Memory B cell (primary cell): Measurements from ENCODE around the gene TWF2.
A peak's percentile ranks its signal among the peaks of the same experiment; 100 is the strongest.

Experiments
- ATAC-seq: fragments of 150-1000 bp; cut with Tn5 transposase; 2 replicates; pipeline ENCODE4 v1.10.0; 2021; ENCODE audit warnings: low read depth, mild to moderate bottlenecking, moderate library complexity
- DNase-seq, 2 donors: peaks; one replicate each; pipeline ENCODE4 v3.0.0; 2022; ENCODE audit warnings: low spot score in 2 of 2
- H3K27ac Mint-ChIP-seq: one replicate; pipeline ENCODE4 v1.8.0; 2022; ENCODE audit warnings: mild to moderate bottlenecking, moderate library complexity, mixed read lengths
- H3K27me3 Mint-ChIP-seq: one replicate; pipeline ENCODE4 v1.8.0; 2022; ENCODE audit warnings: mixed read lengths
- H3K36me3 Mint-ChIP-seq: one replicate; pipeline ENCODE4 v1.8.0; 2022; ENCODE audit warnings: mild to moderate bottlenecking, mixed read lengths
- H3K4me1 Mint-ChIP-seq: one replicate; pipeline ENCODE4 v1.8.0; 2022; ENCODE audit warnings: mixed read lengths
- H3K4me3 Mint-ChIP-seq: one replicate; pipeline ENCODE4 v1.8.0; 2022; ENCODE audit warnings: mild to moderate bottlenecking, moderate library complexity, mixed read lengths
- H3K9me3 Mint-ChIP-seq: one replicate; pipeline ENCODE4 v1.8.0; 2022; ENCODE audit warnings: mixed read lengths

TWF2 gene

DNA sequence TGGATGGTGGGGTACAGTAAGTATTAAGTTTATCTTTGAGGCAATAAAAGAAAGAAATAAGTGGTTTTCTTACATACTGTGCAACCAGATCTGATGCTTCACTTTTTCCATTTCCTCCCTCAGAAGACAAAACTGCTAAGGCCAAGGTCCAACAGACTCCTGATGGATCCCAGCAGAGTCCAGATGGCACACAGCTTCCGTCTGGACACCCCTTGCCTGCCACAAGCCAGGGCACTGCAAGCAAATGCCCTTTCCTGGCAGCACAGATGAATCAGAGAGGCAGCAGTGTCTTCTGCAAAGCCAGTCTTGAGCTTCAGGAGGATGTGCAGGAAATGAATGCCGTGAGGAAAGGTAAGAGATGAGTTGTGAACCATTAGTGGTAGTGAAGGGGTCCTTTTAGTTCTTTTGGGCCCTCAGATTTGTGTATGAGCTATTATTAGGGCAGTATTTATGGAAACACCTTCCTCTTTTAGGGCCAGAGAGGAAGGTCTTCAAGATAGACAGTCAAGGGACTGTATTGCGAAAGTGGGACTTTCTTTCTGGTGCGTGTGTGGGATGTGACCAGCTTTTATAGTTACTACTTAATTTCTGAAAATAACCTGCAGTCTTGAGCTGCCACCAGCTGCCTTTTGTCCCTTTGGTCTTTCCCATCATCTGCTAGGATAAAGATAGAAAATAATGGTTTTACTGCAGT lies 36.4 kb downstream of the TWF2 start:
- ATAC-seq (no peak), DNase-seq (no peak)
- Mint-ChIP-seq H3K4me1 (peaks cover 22% of the 10 kb centered on the region), H3K4me3 (no peak overlapping the region), H3K9me3 (no peaks in the 10 kb centered on the region), H3K27ac (peak overlapping the region; percentile 7), H3K27me3 (no peaks in the 10 kb centered on the region), H3K36me3 (peaks cover 30% of the 10 kb centered on the region)

DNA sequence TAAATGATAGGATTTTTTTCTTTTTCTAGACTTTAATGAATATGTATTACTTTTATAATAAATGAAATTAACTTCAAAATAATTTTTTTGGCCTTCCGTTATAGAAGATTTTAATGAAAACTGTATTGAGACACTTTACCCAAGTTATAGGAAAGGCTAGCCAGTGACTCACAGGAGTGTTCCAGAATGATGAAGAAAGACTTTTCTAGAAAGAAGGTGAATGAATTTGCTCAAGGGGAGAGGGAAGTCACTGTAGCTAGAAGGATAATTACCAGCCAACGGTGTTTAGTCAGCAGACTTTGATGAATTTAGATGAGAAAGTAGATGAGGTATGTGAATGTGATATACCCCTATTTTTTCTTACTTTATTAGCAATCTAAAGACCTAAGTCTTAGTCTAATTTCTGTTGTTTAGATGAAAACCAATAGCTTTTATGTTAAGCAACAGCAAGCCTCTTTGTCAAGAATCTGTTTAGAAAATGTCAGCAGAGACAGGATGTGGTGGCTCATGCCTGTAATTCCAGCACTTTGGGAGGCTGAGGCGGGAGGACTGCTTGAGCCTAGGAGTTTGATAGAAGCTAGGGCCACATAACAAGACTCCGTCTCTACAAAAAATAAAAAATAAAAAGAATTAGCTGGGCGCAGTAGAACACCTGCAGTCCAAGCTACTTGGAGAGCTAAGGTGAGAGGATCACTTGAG lies 37.8 kb downstream of the TWF2 start:
- Mint-ChIP-seq H3K27ac (no peak overlapping the region), H3K4me1 (peaks cover 30% of the 10 kb centered on the region), H3K9me3 (no peaks in the 10 kb centered on the region), H3K27me3 (no peaks in the 10 kb centered on the region), H3K4me3 (no peak overlapping the region), H3K36me3 (peaks cover 22% of the 10 kb centered on the region)
- ATAC-seq (no peak), DNase-seq (no peak)

DNA sequence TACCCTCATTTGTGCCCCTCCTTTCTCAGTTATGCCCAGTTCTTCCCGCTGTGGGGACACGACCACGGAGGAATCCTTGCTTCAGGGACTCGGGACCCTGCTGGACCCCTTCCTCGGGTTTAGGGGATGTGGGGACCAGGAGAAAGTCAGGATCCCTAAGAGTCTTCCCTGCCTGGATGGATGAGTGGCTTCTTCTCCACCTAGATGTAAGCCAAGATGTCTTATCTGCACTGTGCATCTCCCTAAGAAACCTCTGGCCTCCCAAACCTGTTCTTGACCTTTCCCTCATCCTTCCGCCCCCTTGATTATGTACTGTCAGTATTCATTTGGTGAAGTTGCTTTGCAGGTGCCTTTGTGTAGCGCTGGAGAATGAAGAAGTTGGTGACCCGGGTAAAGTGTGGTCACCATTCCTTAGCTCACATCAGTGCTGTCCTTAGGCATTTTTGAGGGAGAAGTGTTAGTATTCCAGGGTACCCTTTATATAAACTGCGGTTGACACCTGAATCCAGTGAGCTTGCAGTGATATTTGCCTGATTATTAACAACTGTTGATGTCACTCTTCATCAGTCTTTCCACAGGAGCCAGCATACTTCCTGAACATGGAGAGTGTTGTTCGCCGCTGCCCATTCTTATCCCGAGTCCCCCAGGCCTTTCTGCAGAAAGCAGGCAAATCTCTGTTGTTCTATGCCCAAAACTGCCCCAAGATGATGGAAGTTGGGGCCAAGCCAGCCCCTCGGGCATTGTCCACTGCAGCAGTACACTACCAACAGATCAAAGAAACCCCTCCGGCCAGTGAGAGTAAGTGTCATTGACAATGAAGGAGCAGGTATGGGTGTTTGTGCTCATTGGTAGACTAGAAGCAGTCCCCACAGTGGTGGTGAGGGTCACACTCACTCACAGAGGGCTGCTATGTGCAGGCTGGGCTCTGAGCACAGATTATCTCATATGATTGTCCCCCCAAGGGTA lies 40.0 kb downstream of the TWF2 start:
- ATAC-seq (no peak), DNase-seq (no peak)
- H3K4me1 Mint-ChIP-seq: peaks cover 30% of the 10 kb centered on the region
- H3K27me3 Mint-ChIP-seq: no peaks in the 10 kb centered on the region
- peak overlapping the region; percentile 100 for H3K4me3 Mint-ChIP-seq
- no peaks in the 10 kb centered on the region for H3K9me3 Mint-ChIP-seq
- H3K36me3 Mint-ChIP-seq: peaks cover 9% of the 10 kb centered on the region
- H3K27ac Mint-ChIP-seq: peak overlapping the region; percentile 94

DNA sequence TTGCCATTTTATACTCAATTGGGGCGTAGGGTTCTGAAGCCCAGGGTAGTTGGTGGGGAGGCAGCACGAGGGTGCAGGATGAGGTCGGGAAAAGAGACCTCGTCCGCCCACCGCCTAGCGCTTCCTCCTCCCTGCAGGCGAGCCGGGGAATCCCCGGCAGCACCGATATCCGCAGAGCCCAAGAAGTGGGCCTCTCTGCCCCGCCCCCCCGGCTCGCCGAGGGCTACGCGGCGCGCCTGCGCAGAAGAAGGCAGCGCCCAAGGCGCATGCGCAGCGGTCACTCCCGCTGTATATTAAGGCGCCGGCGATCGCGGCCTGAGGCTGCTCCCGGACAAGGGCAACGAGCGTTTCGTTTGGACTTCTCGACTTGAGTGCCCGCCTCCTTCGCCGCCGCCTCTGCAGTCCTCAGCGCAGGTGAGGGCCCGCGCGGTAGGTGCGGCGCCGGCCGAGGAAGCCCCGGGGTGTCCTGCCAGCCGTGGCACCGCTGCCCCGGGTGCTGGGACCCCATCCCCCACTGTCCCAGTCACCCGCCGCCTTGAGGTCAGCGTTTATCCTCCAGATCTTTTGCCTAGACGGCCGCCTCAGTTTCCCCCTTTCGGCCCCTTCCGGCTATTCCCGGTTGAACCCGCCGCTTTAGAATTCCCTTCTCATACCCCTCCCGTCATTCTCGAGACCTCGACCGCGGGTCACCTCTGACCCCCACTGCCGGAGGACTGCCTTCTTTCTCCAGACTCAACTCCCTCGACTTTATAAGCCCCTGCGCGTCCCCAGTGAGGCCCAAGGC lies 40.9 kb downstream of the TWF2 start, which contains the start of gene ALAS1:
ALAS1 (plus strand) TSS at position 319 of the 784 bp plus-strand sequence. CDS start 1,082 bp downstream, outside the sequence.
- peak; percentile 96 for ATAC-seq
- Mint-ChIP-seq H3K9me3 (no peaks in the 10 kb centered on the region), H3K27ac (peak within 1 kb of the TSS; percentile 94), H3K4me3 (peak within 1 kb of the TSS; percentile 100), H3K36me3 (peaks cover 3% of the 10 kb centered on the region), H3K4me1 (peaks cover 30% of the 10 kb centered on the region), H3K27me3 (no peaks in the 10 kb centered on the region)
- peak; percentile 95 to 96 for DNase-seq

DNA sequence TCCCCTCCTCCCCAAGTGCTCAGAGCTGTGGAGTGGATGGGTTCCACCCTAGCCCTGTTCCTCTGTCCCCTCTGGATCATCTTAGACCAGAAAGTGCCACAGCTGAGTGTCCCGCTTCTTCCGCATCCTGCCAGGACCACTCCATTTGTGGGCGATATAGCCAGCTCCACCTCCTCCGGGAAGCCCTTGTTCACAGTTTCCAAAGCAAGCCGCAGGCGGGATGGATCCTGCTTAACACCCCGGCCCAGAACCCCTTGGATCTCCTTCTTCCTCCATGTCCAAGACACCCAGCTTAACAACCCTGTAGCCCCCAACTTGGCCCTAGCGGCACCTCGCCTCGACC lies 41.5 kb downstream of the TWF2 start:
- Mint-ChIP-seq H3K27me3 (no peaks in the 10 kb centered on the region), H3K9me3 (no peaks in the 10 kb centered on the region), H3K27ac (peak overlapping the region; percentile 94), H3K36me3 (peaks cover 3% of the 10 kb centered on the region), H3K4me1 (peaks cover 27% of the 10 kb centered on the region), H3K4me3 (peak overlapping the region; percentile 100)
- no peak for ATAC-seq
- no peak for DNase-seq

DNA sequence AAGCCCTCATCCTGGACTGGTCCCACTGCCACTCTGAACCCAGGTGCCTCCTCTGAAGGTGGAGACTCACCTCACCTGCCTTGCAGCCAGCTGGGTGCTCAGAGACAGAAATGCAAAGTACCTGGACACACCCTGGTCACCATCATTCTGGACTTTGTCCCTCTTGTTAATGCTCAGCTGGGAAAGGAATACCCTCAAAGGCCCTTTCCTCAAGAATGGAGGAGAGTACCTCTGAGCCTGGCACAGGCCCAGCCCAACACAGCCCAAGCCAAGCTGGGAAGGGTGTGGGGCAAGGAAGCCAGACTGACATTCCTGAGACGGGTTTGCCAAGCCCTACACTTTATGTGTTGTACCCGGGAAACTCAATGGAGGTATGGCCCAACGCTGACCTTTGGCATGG lies 42.0 kb downstream of the TWF2 start:
- H3K27me3 Mint-ChIP-seq: no peaks in the 10 kb centered on the region
- DNase-seq (no peak), ATAC-seq (no peak)
- peak overlapping the region; percentile 100 for H3K4me3 Mint-ChIP-seq
- peaks cover 25% of the 10 kb centered on the region for H3K4me1 Mint-ChIP-seq
- H3K9me3 Mint-ChIP-seq: no peaks in the 10 kb centered on the region
- H3K27ac Mint-ChIP-seq: peak overlapping the region; percentile 38
- peaks cover 3% of the 10 kb centered on the region for H3K36me3 Mint-ChIP-seq

DNA sequence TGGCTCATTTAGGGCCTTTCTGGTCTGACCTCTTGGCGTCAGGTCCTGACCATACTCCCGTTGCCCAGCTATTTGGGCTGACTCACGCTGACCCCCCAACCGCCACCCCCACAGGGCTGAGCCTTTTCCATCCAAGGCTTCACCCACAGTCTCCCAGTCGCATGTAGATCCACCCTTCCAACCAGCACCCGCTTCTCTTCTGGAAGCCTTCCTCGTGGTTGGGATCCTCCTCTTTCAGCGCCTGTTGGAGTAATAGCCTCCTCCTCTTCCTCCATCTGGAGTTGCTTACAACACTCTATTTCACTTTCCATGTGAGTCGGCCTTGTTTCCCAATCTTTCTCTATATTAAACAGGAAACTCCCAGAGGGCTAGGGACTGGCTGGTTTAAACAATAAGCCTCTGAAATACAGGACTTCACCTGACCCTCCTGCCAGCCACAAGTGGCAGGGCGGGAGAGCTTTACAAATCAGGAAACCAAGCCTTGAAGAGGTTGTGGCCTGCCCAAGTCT lies 43.1 kb downstream of the TWF2 start:
- H3K4me1 Mint-ChIP-seq: peaks cover 23% of the 10 kb centered on the region
- peaks cover 2% of the 10 kb centered on the region for H3K36me3 Mint-ChIP-seq
- ATAC-seq: no peak
- H3K9me3 Mint-ChIP-seq: no peaks in the 10 kb centered on the region
- no peak overlapping the region for H3K4me3 Mint-ChIP-seq
- DNase-seq: no peak
- no peak overlapping the region for H3K27ac Mint-ChIP-seq
- no peaks in the 10 kb centered on the region for H3K27me3 Mint-ChIP-seq

DNA sequence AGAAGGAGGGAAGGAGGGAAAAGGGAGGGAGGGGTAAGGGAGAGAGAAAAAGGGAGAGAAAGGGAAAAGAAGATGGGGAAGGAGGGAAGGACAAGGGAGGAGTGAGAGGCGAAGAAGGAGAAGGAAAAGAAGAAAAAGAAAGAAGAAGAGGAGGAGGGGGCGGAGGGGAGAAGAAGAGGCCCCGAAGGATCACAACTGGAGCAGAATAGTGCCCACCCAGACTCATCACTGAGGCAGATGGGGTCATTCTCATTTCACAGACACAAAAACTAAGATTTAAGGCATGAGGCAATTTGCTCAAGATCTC lies 43.7 kb downstream of the TWF2 start:
- ATAC-seq: no peak
- Mint-ChIP-seq H3K4me1 (peaks cover 25% of the 10 kb centered on the region), H3K9me3 (no peaks in the 10 kb centered on the region), H3K4me3 (no peak overlapping the region), H3K36me3 (peaks cover 2% of the 10 kb centered on the region), H3K27ac (no peak overlapping the region), H3K27me3 (no peaks in the 10 kb centered on the region)
- DNase-seq: no peak

DNA sequence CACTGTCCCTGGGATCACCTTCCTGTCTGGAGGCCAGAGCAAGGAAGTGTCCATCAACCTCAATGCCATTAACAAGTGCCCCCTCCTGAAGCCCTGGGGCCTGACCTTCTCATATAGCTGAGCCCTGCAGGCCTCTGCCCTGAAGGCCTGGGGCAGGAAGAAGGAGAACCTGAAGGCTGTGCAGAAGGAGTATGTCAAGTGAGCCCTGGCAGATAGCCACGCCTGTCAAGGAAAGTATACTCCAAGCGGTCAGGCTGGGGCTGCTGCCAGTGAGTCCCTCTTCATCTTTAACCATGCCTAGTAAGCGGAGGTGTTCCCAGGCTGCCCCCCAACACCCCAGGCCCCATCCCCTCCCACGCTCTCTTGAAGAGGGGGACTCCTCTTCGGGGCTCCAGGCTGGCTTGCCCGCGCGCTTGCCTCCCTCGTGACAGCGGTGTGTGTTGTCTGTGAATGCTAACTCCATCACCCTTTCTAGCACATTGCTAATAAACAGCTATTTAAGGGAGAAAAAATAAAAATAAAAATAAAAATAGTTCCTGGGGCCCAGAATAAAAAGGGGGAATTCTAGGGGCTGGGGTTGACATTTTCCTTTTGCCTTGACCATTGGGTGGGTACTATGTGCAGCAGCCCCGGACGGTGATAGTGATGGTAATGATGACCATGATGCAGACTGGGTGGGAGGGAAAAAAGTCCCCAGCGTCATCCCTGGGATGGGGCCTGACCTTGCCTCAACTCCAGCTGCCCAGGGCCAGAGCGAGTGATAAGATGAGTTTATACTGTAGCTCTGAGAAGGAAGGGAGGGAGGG lies 44.3 kb downstream of the TWF2 start:
- no peak for DNase-seq
- Mint-ChIP-seq H3K9me3 (no peaks in the 10 kb centered on the region), H3K4me3 (no peak overlapping the region), H3K36me3 (no peaks in the 10 kb centered on the region), H3K27ac (no peak overlapping the region), H3K4me1 (peaks cover 22% of the 10 kb centered on the region), H3K27me3 (no peaks in the 10 kb centered on the region)
- ATAC-seq: no peak

DNA sequence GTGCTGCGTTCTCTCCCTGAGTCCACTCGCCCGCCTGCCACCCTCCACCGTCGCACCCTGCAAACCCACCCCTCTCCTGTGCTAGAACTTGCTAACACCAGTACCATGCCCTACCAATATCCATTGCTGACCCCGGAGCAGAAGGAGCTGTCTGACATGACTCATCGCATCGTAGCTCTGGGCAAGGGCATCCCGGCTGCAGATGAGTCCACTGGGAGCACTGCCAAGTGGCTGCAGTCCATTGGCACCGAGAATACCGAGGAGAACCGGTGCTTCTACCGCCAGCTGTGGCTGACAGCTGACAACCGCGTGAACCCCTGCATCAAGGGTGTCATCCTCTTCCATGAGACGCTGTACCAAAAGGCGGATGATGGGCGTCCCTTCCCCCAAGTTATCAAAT lies 45.9 kb downstream of the TWF2 start:
- peaks cover 17% of the 10 kb centered on the region for H3K4me1 Mint-ChIP-seq
- no peaks in the 10 kb centered on the region for H3K27me3 Mint-ChIP-seq
- no peak for ATAC-seq
- H3K27ac Mint-ChIP-seq: no peak overlapping the region
- H3K9me3 Mint-ChIP-seq: no peaks in the 10 kb centered on the region
- no peak overlapping the region for H3K4me3 Mint-ChIP-seq
- no peaks in the 10 kb centered on the region for H3K36me3 Mint-ChIP-seq
- no peak for DNase-seq

DNA sequence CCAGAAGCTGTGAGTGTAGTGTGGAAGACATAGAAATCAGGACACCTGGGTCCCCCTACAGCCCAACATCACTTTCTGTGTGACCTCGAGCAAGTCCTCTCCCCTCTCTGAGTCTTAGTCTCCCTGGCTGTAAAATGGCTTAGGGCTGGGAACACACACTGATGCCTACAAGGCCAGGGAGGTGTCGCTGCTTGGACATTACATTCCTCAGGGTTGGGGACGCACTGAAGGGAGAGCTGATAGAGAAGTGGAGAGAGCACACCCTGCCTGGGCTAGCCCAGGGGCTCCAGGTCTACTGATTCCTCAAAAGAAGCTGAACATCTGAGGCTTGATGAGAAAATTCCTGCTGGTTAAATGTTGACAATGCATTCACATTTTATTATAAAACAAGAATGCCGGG lies 47.3 kb downstream of the TWF2 start:
- H3K4me3 Mint-ChIP-seq: no peak overlapping the region
- H3K36me3 Mint-ChIP-seq: no peaks in the 10 kb centered on the region
- no peaks in the 10 kb centered on the region for H3K27me3 Mint-ChIP-seq
- no peak for ATAC-seq
- DNase-seq: no peak
- no peak overlapping the region for H3K27ac Mint-ChIP-seq
- H3K9me3 Mint-ChIP-seq: no peaks in the 10 kb centered on the region
- peaks cover 6% of the 10 kb centered on the region for H3K4me1 Mint-ChIP-seq

DNA sequence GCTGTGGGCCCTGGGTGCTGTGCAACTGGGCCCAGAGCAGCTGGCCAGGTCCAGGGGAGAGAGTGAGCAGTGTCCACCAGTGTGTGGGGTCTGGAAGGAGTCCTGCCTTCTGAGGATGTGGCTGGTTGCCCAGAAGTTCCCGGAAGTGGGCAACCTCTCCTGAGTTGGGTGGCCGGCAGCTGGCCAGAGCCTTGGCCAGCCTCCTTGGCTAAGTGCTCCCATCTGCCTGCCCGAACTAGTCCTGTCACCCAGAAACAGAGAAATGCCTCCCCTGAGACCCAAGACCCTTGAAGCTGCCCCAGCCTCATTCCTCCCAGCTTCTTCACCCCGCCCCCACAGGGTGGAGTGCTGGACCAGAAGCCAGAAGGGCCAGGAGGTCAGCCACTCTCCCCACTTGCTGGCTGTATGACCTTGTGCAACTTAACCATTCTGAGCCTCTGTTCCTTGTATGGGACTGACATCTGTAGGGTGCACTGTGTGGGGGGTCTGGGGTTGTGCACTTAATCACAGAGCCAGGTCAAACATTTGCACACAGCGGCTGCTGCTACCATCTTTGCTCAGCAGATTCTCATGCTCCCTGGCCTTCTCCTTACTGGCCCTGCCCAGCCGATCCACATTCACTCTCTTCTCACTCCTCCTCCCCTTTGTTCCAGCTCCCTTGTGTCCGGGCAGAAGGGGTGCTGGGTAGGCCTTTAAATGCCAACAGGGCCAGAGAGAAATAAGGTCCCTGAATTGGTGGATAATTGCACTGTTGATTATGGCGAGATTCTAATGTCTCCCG lies 48.5 kb downstream of the TWF2 start:
- H3K4me3 Mint-ChIP-seq: no peak overlapping the region
- H3K9me3 Mint-ChIP-seq: no peaks in the 10 kb centered on the region
- DNase-seq (no peak), ATAC-seq (no peak)
- no peaks in the 10 kb centered on the region for H3K27me3 Mint-ChIP-seq
- H3K4me1 Mint-ChIP-seq: peaks cover 6% of the 10 kb centered on the region
- H3K27ac Mint-ChIP-seq: no peak overlapping the region
- no peaks in the 10 kb centered on the region for H3K36me3 Mint-ChIP-seq
